KMS-11 (cell line): ENCODE measurements around the gene PANX1.

Experiments
- H2AFZ ChIP-seq: fragments of 200-600 bp; sonication (generic); 2 replicates; pipeline ENCODE4 v1.6.1; 2016; ENCODE audit warnings: antibody characterized with exemption, mixed run types, low read depth
- H3K27ac ChIP-seq: fragments of 200-600 bp; sonication (generic); 2 replicates; pipeline ENCODE4 v1.6.1; 2016; ENCODE audit warnings: mild to moderate bottlenecking, mixed run types
- H3K27me3 ChIP-seq: fragments of 200-600 bp; sonication (generic); 2 replicates; pipeline ENCODE4 v1.6.1; 2017; ENCODE audit warnings: mild to moderate bottlenecking, low read depth, mixed run types, moderate library complexity; ENCODE audit not compliant: insufficient read depth
- H3K36me3 ChIP-seq: fragments of 200-600 bp; sonication (generic); 2 replicates; pipeline ENCODE4 v1.6.1; 2017; ENCODE audit warnings: mild to moderate bottlenecking, mixed run types; ENCODE audit not compliant: insufficient read depth
- H3K4me1 ChIP-seq: fragments of 200-600 bp; sonication (generic); 2 replicates; pipeline ENCODE4 v1.6.1; 2016; ENCODE audit warnings: mild to moderate bottlenecking, low read depth, mixed run types; ENCODE audit not compliant: poor library complexity, severe bottlenecking
- H3K4me2 ChIP-seq: fragments of 200-600 bp; sonication (generic); 2 replicates; pipeline ENCODE4 v1.7.0; 2016; ENCODE audit warnings: mild to moderate bottlenecking, mixed run types
- H3K4me3 ChIP-seq: fragments of 200-600 bp; sonication (generic); IDR thresholded peaks from 2 replicates; pipeline ENCODE4 v1.6.1; 2017; ENCODE audit warnings: low read depth, low read length, mixed read lengths; ENCODE audit not compliant: insufficient read depth
- H3K79me2 ChIP-seq: fragments of 200-600 bp; sonication (generic); 2 replicates; pipeline ENCODE4 v1.6.1; 2016; ENCODE audit warnings: low read depth, mixed run types; ENCODE audit not compliant: insufficient read depth
- H3K9ac ChIP-seq: fragments of 200-600 bp; sonication (generic); 2 replicates; pipeline ENCODE4 v1.6.1; 2016; ENCODE audit warnings: mild to moderate bottlenecking, mixed run types
- H4K20me1 ChIP-seq: fragments of 200-600 bp; sonication (generic); 2 replicates; pipeline ENCODE4 v1.6.1; 2016; ENCODE audit warnings: mild to moderate bottlenecking, mixed run types; ENCODE audit not compliant: insufficient read depth
- CTCF ChIP-seq: fragments of 200-600 bp; sonication (generic); conservative IDR thresholded peaks from 2 replicates; pipeline ENCODE4 v1.6.1; 2017; ENCODE audit warnings: low read depth, mild to moderate bottlenecking, antibody characterized with exemption, low read length, moderate library complexity, mixed read lengths

Gene PANX1

GRCh38 chr11:94106716-94107115 lies 21.9 kb upstream of the PANX1 start:
- no peak for TF ChIP-seq CTCF
- Histone ChIP-seq H4K20me1 (no peaks in the 10 kb centered on the region), H3K4me2 (no peak overlapping the region), H3K4me1 (no peaks in the 10 kb centered on the region), H3K4me3 (no peak overlapping the region), H3K36me3 (no peaks in the 10 kb centered on the region), H2AFZ (no peak overlapping the region), H3K27ac (no peak overlapping the region), H3K9ac (no peak overlapping the region), H3K79me2 (no peaks in the 10 kb centered on the region), H3K27me3 (no peaks in the 10 kb centered on the region)

- no peak overlapping the region for H3K4me2 ChIP-seq
- H3K79me2 ChIP-seq: no peaks in the 10 kb centered on the region
- H3K27me3 ChIP-seq: no peaks in the 10 kb centered on the region
- no peak overlapping the region for H3K4me3 ChIP-seq
- no peak for TF ChIP-seq CTCF
- H2AFZ ChIP-seq: no peak overlapping the region
- H3K9ac ChIP-seq: no peak overlapping the region
- no peaks in the 10 kb centered on the region for H3K4me1 ChIP-seq
- H4K20me1 ChIP-seq: no peaks in the 10 kb centered on the region
- H3K27ac ChIP-seq: no peak overlapping the region
- no peaks in the 10 kb centered on the region for H3K36me3 ChIP-seq
Observed at GRCh38 chr11:94107363-94107762, 21.3 kb upstream of the PANX1 start.

GRCh38 chr11:94111241-94111640 lies 17.4 kb upstream of the PANX1 start:
- Histone ChIP-seq H3K27me3 (no peaks in the 10 kb centered on the region), H3K27ac (no peak overlapping the region), H3K4me1 (no peaks in the 10 kb centered on the region), H3K9ac (no peak overlapping the region), H4K20me1 (no peaks in the 10 kb centered on the region), H3K4me2 (no peak overlapping the region), H3K4me3 (no peak overlapping the region), H3K36me3 (no peaks in the 10 kb centered on the region), H3K79me2 (no peaks in the 10 kb centered on the region), H2AFZ (no peak overlapping the region)
- TF ChIP-seq CTCF: no peak

- no peaks in the 10 kb centered on the region for H4K20me1 ChIP-seq
- H3K27ac ChIP-seq: no peak overlapping the region
- no peak overlapping the region for H2AFZ ChIP-seq
Observed at GRCh38 chr11:94111660-94112059, 17.0 kb upstream of the PANX1 start.

More at GRCh38 chr11:94111660-94112059, 17.0 kb upstream of the PANX1 start:
- Histone ChIP-seq H3K4me2 (no peak overlapping the region), H3K9ac (no peak overlapping the region), H3K4me3 (no peak overlapping the region), H3K27me3 (no peaks in the 10 kb centered on the region), H3K36me3 (no peaks in the 10 kb centered on the region), H3K4me1 (no peaks in the 10 kb centered on the region), H3K79me2 (no peaks in the 10 kb centered on the region)
- no peak for TF ChIP-seq CTCF
